A549 (cell line): Measurements from ENCODE around the gene PLPPR4. TPM values are rescaled to one million over a fixed set of nuclear protein-coding genes. Genes with fewer than 3 reads are reported as not detected.

ENCODE experiments used
- ATAC-seq, 2 experiments: fragments of 200-7000 bp in 1 of 2; fragments of >200 bp in 1 of 2; cut with Nextera tagmentation in 1 of 2; cut with Tn5 transposase in 1 of 2; 3 replicates each; pipeline versions ENCODE4 v1.8.0 to v1.9.1; 2018 to 2020; ENCODE audit warnings: mild to moderate bottlenecking in 1 of 2, moderate library complexity in 1 of 2
- CTCF ChIA-PET: fragments of 300-600 bp; sonication (Branson Sonifier 250); formaldehyde crosslinking; extraction: SDS; loops from one replicate; lab custom pipeline; 2021; ENCODE audit warnings: antibody characterized with exemption, inconsistent platforms; lab: Yijun Ruan, JAX
- POLR2A ChIA-PET: fragments of 350-600 bp; formaldehyde crosslinking; extraction: SDS; loops from one replicate; lab custom pipeline; 2021; ENCODE audit warnings: antibody characterized with exemption, inconsistent platforms; lab: Yijun Ruan, JAX
- DNase-seq, 2 experiments: peaks; one replicate each; pipeline versions ENCODE4 v3.0.0 to v3.0.0-alpha.2; 2011 to 2016; ENCODE audit warnings: low read depth in 1 of 2, low spot score in 1 of 2
- FAIRE-seq: peaks from 2 replicates; lab custom pipeline; 2011; peaks lifted over from hg19 to GRCh38; lab: Jason Lieb, UNC
- H3K27ac ChIP-seq, 2 experiments: fragments of >200 bp; sonication (Bioruptor Twin); formaldehyde crosslinking; 3 replicates each; pipeline ENCODE4 v1.5.1; 2016 to 2017
- H3K4me1 ChIP-seq: fragments of >200 bp; sonication (Bioruptor Twin); formaldehyde crosslinking; 3 replicates; pipeline ENCODE4 v1.6.1; 2016
- H3K4me2 ChIP-seq: fragments of >200 bp; sonication (Bioruptor Twin); formaldehyde crosslinking; 3 replicates; pipeline ENCODE4 v1.6.1; 2016
- H3K4me3 ChIP-seq: fragments of >200 bp; sonication (Bioruptor Twin); formaldehyde crosslinking; 3 replicates; pipeline ENCODE4 v1.5.1; 2016
- H3K9me3 ChIP-seq: fragments of >200 bp; sonication (Bioruptor Twin); formaldehyde crosslinking; 3 replicates; pipeline ENCODE4 v1.6.1; 2016
- CHD4 ChIP-seq: fragments of 200-600 bp; sonication (generic); IDR thresholded peaks from 2 replicates; pipeline ENCODE4 v1.6.1; 2016; ENCODE audit warnings: antibody characterized with exemption, mild to moderate bottlenecking, borderline replicate concordance
- CTCF ChIP-seq: fragments of >200 bp; sonication (Bioruptor Twin); formaldehyde crosslinking; IDR thresholded peaks from 3 replicates; pipeline ENCODE4 v1.5.1; 2016
- EHF ChIP-seq: fragments of 250-450 bp; sonication (Bioruptor Pico); IDR thresholded peaks from 2 replicates; pipeline ENCODE4 v1.5.0; 2020; ENCODE audit warnings: mild to moderate bottlenecking
- EHMT2 ChIP-seq: fragments of 200-600 bp; sonication (generic); IDR thresholded peaks from 2 replicates; pipeline ENCODE4 v1.6.1; 2016; ENCODE audit warnings: antibody characterized with exemption, low read depth, mild to moderate bottlenecking, moderate library complexity
- ELK1 ChIP-seq: fragments of 150-350 bp; IDR thresholded peaks from 2 replicates; pipeline ENCODE4 v1.6.1; 2014; ENCODE audit warnings: low read depth, mild to moderate bottlenecking, low read length
- FOSL2 ChIP-seq, 2 experiments: fragments of 450-650 bp in 1 of 2; fragments of >200 bp in 1 of 2; sonication (Bioruptor Twin) in 1 of 2; formaldehyde crosslinking; IDR thresholded peaks; 2 replicates each; pipeline versions ENCODE4 v1.5.0 to v1.6.1; 2016 to 2020; ENCODE audit warnings: mild to moderate bottlenecking in 1 of 2, moderate library complexity in 1 of 2
- FOXS1 ChIP-seq: fragments of 250-450 bp; sonication (Bioruptor Pico); IDR thresholded peaks from 2 replicates; pipeline ENCODE4 v1.5.0; 2020; ENCODE audit warnings: mild to moderate bottlenecking, moderate library complexity
- GATA3 ChIP-seq: IDR thresholded peaks from 2 replicates; pipeline ENCODE4 v1.6.1; 2012; ENCODE audit warnings: borderline replicate concordance
- HDAC2 ChIP-seq: fragments of 200-600 bp; sonication (generic); IDR thresholded peaks from 2 replicates; pipeline ENCODE4 v1.6.1; 2016
- HOXA7 ChIP-seq: fragments of 250-450 bp; sonication (Bioruptor Pico); IDR thresholded peaks from 2 replicates; pipeline ENCODE4 v1.5.0; 2020; ENCODE audit warnings: mild to moderate bottlenecking, moderate library complexity
- HOXB13 ChIP-seq: fragments of 250-450 bp; sonication (Bioruptor Pico); IDR thresholded peaks from 2 replicates; pipeline ENCODE4 v1.5.0; 2020; ENCODE audit warnings: low read depth, mild to moderate bottlenecking, moderate library complexity
- JUN ChIP-seq, 2 experiments: fragments of >200 bp; sonication (Bioruptor Twin); formaldehyde crosslinking; IDR thresholded peaks; 2 replicates in 1 of 2; 3 replicates in 1 of 2; pipeline ENCODE4 v1.6.1; 2016 to 2017
- KDM5A ChIP-seq: fragments of 200-600 bp; sonication (generic); IDR thresholded peaks from 2 replicates; pipeline ENCODE4 v1.6.1; 2016; ENCODE audit warnings: antibody characterized with exemption, mild to moderate bottlenecking
- MAFK ChIP-seq: fragments of 450-650 bp; IDR thresholded peaks from 2 replicates; pipeline ENCODE4 v1.6.1; 2014; ENCODE audit not compliant: partially characterized antibody
- MAX ChIP-seq: IDR thresholded peaks from 2 replicates; pipeline ENCODE4 v1.6.1; 2012
- NPAS2 ChIP-seq: fragments of 250-450 bp; sonication (Bioruptor Pico); IDR thresholded peaks from 2 replicates; pipeline ENCODE4 v1.8.0; 2022; ENCODE audit warnings: mild to moderate bottlenecking, moderate library complexity, borderline replicate concordance
- PBX3 ChIP-seq: IDR thresholded peaks from 2 replicates; pipeline ENCODE4 v1.6.1; 2012
- PHF8 ChIP-seq: fragments of 200-600 bp; sonication (generic); IDR thresholded peaks from 2 replicates; pipeline ENCODE4 v1.6.1; 2016; ENCODE audit warnings: low read depth, mild to moderate bottlenecking, antibody characterized with exemption, moderate library complexity, borderline replicate concordance
- POLR2AphosphoS2 ChIP-seq: conservative IDR thresholded peaks from 2 replicates; pipeline ENCODE4 v1.6.1; 2012; ENCODE audit warnings: low read length, improper control_type of control experiment, inconsistent platforms
- RAD21 ChIP-seq, 2 experiments: fragments of >200 bp in 1 of 2; sonication (Bioruptor Twin) in 1 of 2; formaldehyde crosslinking in 1 of 2; IDR thresholded peaks in 1 of 2; conservative IDR thresholded peaks in 1 of 2; 2 replicates in 1 of 2; 3 replicates in 1 of 2; pipeline ENCODE4 v1.6.1; 2012 to 2018; ENCODE audit warnings: inconsistent platforms in 1 of 2
- RCOR1 ChIP-seq: fragments of 150-350 bp; IDR thresholded peaks from 2 replicates; pipeline ENCODE4 v1.6.1; 2014; ENCODE audit warnings: antibody characterized with exemption, low read length, low read depth
- RNF2 ChIP-seq: fragments of 200-600 bp; sonication (generic); IDR thresholded peaks from 2 replicates; pipeline ENCODE4 v1.6.1; 2016; ENCODE audit warnings: low read depth, mild to moderate bottlenecking, antibody characterized with exemption, moderate library complexity, borderline replicate concordance
- SMC3 ChIP-seq: fragments of >200 bp; sonication (Bioruptor Twin); formaldehyde crosslinking; IDR thresholded peaks from 3 replicates; pipeline ENCODE4 v1.6.1; 2018; ENCODE audit warnings: inconsistent platforms
- TFCP2L1 ChIP-seq: fragments of 250-450 bp; sonication (Bioruptor Pico); IDR thresholded peaks from 2 replicates; pipeline ENCODE4 v1.5.0; 2021; ENCODE audit warnings: mild to moderate bottlenecking
- ZSCAN20 ChIP-seq: fragments of 250-450 bp; sonication (Bioruptor Pico); IDR thresholded peaks from 2 replicates; pipeline ENCODE4 v1.8.0; 2022; ENCODE audit warnings: mild to moderate bottlenecking, moderate library complexity
- WGBS: methylation state at CpG from one replicate; pipeline ENCODE4 v1.1.6; 2017; ENCODE audit errors: missing lambda C conversion rate; 5-methylcytosine and 5-hydroxymethylcytosine counted together
- polyA plus RNA-seq, 4 experiments: library from polyadenylated mRNA; depleted of rRNA in 3 of 4; stranded (reverse); fragments of >200 nt; fragmentation: RNase III in 1 of 4; extraction: RNeasy Plus Mini Kit Qiagen cat#74134 plus additional on column Dnase treatment in 1 of 4; gene quantifications; 2 replicates in 3 of 4; 3 replicates in 1 of 4; pipeline ENCODE4 v1.2.3, GENCODE V29; 2011 to 2017

Gene PLPPR4
- polyA plus RNA-seq, 2 of the 4 experiments (the other 2 are of a cell fraction): not detected

- no peak for FAIRE-seq
- ChIA-PET POLR2A (no interaction called here), CTCF (no interaction called here)
- Histone ChIP-seq H3K9me3 (no peaks in the 10 kb centered on the region), H3K27ac (no peak overlapping the region), H3K4me3 (no peak overlapping the region), H3K4me2 (no peak overlapping the region), H3K4me1 (no peaks in the 10 kb centered on the region)
- 41% methylated on average over 3 of the region's 3 CpGs for WGBS
- TF ChIP-seq PHF8: no peak
- no peak for TF ChIP-seq POLR2AphosphoS2
- TF ChIP-seq NPAS2: no peak
- no peak for TF ChIP-seq ZSCAN20 (CRISPR knock-in tag)
- TF ChIP-seq ELK1: no peak
- TF ChIP-seq HOXA7 (CRISPR knock-in tag): no peak
- no peak for TF ChIP-seq HOXB13
- no peak for TF ChIP-seq MAX
- no peak for TF ChIP-seq GATA3
- no peak for TF ChIP-seq RCOR1
- no peak for TF ChIP-seq FOSL2 (IDR thresholded peaks at IDR 0.05)
- no peak for TF ChIP-seq FOSL2 (CRISPR knock-in tag; IDR thresholded peaks at IDR 0.05)
- TF ChIP-seq EHF (CRISPR knock-in tag): no peak
- TF ChIP-seq CTCF: no peak
- no peak for TF ChIP-seq KDM5A
- TF ChIP-seq CHD4: no peak
- no peak for TF ChIP-seq TFCP2L1 (CRISPR knock-in tag)
- TF ChIP-seq FOXS1 (CRISPR knock-in tag): no peak
- no peak for TF ChIP-seq RNF2
- TF ChIP-seq SMC3: no peak
- no peak for TF ChIP-seq HDAC2
- DNase-seq: no peak
- ATAC-seq: no peak
Observed at GRCh38 chr1:99229122-99229521, 35.2 kb upstream of the PLPPR4 start.

- no peak for FAIRE-seq
- Histone ChIP-seq H3K9me3 (no peaks in the 10 kb centered on the region), H3K4me3 (no peak overlapping the region), H3K4me1 (no peaks in the 10 kb centered on the region)
- no peak for TF ChIP-seq PBX3
- TF ChIP-seq HOXA7 (CRISPR knock-in tag): no peak
- TF ChIP-seq FOXS1 (CRISPR knock-in tag): no peak
- no peak for TF ChIP-seq FOSL2 (IDR thresholded peaks at IDR 0.05)
- no peak for TF ChIP-seq FOSL2 (CRISPR knock-in tag; IDR thresholded peaks at IDR 0.05)
- no peak for TF ChIP-seq RAD21 (conservative IDR thresholded peaks at IDR 0.05 in 1 of 2, IDR thresholded peaks at IDR 0.05 in 1 of 2)
- peak; percentile 30 for TF ChIP-seq MAFK
- TF ChIP-seq JUN (IDR thresholded peaks at IDR 0.05): no peak
- TF ChIP-seq EHMT2: no peak
- TF ChIP-seq, all 56 proteins: peak for 1
- ChIA-PET CTCF (no interaction called here), POLR2A (no interaction called here)
- no peak for DNase-seq
- no peak overlapping the region for H3K4me2 ChIP-seq
- no peak for ATAC-seq
- no peak overlapping the region for H3K27ac ChIP-seq
Observed at GRCh38 chr1:99230695-99231094, 33.6 kb upstream of the PLPPR4 start.
